ENCODE measurements around the gene TENM4.

Gene TENM4

DNA sequence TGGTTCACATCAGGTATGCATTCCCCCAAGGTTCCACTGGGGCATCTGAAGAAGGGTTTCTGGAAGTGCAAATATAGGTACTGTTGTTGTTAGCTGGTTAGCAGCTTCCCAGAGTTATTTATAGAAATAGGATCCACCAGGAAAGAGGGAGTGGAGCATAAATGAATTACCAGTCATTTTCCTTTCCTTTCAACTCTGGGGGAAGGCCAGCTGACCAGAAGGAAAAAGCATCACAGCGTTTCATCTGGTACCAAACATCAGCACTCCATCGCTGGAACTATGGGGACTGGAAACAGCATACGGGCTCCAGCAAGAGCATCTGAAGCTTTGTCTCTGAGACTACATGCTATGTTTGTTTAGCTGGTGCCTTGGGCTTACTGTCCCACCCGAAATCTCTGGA lies 487.9 kb downstream of the TENM4 start:
- no peak for DNase-seq

DNA sequence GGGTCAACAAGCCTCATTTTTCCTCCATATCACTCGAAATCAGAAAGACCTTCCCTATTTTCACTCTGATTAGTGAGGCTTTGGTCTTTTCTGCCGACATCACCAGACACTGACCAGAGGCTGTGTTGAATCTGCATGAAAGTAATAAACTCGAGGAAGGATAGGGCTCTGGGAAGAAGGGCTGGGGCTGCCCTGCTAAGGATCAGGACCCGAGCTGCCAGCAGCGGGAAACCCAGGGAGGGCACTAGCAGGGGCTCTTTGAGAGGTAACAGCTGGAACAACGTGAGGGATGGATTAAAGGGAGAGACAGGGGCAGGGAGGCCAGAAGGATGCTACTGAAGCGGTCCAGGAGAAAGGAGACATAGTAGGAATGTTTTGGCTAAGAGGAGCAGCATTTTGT lies 488.7 kb downstream of the TENM4 start:
- DNase-seq: no peak

GRCh38 chr11:78949976-78950690 lies 490.7 kb downstream of the TENM4 start:
- no peak for DNase-seq

DNA sequence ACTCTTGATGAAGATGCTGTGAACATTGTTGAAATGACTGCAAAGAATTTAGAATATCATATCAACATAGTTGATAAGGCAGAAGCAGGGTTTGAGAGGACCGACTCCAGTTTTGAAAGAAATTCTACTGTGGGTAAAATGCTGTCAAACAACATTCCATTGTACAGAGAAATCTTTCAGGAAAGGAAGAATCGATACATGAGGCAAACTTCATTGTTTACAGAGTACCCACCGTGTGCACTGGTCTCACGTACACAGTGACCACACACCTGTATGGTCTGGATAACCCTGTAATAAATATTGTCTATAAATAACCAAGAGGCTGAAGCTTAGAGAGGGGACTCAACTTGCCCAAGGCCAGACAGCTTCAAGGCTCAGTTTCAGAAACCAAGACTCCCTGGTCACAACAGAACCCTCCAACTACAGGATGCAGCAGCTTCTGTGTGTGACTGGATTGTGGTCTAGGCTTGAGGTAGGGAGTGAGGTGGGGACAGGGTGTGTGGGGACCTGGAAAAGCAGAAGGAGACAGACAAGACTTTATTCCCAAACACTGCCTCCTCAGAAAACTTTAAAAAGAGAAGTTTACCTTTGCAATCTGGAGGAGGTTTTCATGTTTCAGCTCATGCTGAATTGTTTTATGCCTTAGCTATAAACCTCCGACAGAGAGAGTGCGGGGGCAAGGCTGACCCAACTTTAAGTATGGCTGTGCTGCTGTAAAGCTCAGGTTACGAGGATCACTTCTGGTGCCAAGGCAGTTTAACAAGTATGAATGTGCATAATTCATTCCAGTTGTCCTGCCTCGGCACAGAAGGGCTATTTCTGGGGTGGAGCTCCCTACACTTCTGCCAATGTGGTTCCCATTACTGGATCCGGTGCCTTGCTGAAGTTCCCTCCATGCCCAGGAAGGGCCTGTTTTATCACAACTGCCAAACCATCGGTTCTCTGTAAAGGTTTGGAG lies 493.6 kb downstream of the TENM4 start:
- no peak for DNase-seq

DNA sequence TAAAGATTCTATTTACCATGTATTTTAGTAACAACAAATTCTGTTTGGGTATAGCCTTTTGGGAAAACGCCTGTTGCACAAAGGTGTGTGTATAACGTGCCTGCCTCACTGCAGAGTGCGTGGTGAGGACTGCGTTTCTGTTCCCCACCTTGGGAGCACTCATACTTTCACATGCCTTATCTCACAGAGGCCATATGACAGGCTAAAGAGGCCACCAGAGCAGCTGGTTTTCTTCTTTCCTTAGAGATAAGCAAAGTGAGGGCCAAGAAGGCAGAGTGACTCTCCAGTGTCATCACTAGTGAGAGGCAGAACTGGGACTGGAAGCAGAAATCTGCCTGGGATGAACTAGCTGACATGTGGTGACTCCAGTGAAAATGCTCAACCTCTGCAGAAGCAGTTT lies 497.0 kb downstream of the TENM4 start:
- DNase-seq: no peak

DNA sequence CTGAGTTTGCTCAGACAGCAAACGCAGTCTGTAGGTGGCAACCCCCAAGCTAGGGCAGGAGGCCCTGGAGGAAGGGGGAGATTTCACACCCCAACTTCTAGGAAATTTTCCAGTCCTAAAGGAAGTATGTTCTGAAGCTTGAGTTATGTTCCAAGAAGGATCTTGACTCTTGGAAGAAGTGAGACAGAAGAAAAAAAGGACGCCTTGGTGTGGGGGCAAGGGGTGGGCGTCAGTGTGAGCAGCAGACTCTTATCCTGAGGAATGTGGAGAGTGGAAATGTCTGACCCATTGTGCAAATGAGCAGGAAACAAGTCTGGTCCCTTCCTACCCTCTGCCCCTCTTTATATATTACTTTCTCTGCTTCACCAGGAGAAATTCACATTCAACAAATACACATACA lies 497.7 kb downstream of the TENM4 start:
- no peak for DNase-seq

DNA sequence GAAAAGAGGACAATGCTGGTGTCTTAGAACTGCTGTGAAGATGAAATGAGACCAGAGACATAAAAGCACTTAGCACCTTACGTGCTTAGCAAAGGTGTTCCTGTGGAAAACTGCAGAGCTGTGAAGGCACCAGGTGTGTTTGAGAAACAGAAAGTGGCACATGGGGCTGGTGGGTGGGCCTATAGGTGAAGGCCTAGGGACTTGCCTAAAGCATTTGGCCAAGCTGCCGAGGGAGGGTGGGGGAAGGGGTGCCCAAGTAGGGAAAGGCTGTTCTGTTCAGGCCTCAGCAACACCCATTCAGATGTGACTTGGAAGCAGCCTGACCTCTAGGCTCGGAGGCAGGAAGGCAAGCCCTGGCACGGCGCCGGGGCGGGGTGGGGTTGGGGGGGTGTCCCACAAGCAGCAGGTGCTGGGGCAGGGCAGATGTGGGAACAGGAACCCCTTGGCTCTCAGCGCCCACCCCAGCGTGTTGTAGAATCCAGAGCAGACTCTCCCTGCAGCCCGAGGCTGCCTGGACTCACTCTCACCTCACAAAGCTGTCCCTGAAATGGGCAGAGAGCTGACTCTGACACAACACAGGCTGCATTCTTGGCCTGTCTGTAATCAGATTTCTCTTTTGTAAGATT lies 499.5 kb downstream of the TENM4 start:
- DNase-seq: no peak

- no peak for DNase-seq
Observed at GRCh38 chr11:78940500-78941225, 500.2 kb downstream of the TENM4 start.

DNA sequence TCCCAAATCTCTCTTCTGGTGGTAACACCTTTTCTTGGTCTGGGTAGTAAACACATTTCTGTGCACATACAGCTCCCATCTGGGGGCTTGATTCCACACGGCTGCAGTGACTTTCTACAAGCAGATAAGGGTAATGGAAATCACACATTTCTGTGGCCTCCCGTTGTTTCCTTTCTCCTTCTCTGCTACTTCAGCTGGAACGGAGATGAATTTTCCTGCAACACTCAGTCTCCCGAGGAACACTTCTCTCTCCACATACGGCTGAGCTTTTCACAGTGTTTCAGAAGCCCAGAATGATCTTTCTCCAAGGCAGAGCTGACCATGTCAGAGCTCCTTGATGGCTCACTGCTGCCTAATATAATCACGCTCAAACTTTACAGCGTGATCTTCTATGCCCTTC lies 501.9 kb downstream of the TENM4 start:
- no peak for DNase-seq

GRCh38 chr11:78938036-78938435 lies 502.8 kb downstream of the TENM4 start:
- no peak for DNase-seq

- DNase-seq: no peak
Observed at GRCh38 chr11:78935398-78936068, 505.3 kb downstream of the TENM4 start.

- DNase-seq: no peak
Observed at GRCh38 chr11:78933350-78933749, 507.5 kb downstream of the TENM4 start.

GRCh38 chr11:78932757-78933156 lies 508.1 kb downstream of the TENM4 start:
- DNase-seq: no peak

GRCh38 chr11:78931891-78932290 lies 508.9 kb downstream of the TENM4 start:
- DNase-seq: no peak

DNA sequence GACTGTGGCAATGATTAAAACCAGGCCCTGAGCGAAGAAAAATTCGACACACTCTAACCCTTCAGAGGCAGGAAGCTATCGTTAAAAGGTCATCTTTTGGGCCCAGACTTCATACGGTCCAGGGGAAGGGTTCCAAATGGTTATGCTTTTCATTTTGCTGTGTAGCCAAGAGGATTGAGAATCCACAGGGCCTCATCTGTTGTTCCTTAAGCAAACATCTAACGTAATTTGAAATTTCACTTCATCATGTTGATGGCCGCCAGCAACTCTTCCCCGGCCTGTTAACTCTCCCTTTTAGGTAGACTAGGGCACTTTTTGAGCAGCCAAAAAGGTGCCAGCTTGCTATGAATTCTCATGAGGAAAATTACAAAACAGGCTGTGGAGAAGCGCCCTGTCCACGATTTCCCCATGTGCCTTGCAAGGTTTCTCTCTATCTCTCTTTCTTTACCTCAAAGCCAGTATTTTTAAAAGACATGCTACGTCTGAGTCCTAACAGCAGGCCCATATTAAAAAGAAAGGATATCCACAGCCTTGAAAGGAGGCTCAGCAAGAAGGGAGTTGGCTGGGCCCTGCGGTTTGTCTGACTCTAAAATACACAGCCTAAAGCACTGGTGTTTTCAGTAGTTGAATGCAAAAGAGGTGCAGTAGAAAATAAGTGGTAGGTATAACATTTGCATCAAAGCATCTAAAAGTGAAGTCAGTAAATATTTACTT lies 509.9 kb downstream of the TENM4 start:
- DNase-seq: no peak

GRCh38 chr11:78929906-78930220 lies 511.0 kb downstream of the TENM4 start:
- DNase-seq: no peak

DNA sequence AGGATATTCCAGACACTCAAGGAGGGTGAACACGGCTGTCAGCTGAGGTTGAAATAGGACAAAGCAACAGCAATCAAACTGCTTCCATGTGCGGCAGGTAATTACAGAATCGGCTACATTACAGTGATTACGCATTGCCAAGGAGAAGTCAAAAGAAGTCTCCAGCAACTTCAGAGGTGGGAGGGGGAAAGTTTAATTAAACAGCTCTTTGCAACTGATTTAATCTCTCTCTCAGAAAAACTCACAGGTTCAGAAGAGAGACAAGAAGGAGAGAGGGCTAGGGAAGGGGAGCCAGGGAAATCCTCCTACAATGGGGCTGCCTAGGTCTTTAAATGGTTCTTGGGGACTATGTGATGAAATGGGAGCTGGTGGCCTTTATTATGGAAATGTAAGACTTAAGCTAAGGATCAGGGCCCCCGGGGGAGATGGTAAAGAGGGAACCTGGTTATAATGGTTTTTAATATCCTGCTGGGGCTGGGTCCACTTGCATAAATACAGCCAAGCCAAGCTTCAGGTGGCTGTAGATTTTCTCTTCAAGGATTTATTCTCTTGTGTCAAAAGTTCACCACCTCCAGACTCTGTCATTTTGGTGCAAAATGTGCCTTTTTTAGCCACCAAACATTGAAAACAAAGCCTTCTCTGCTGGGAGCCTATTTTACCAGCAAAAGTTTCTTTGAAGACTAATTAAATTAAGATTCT lies 511.5 kb downstream of the TENM4 start:
- DNase-seq: no peak

- no peak for DNase-seq
Observed at GRCh38 chr11:78927511-78927910, 513.3 kb downstream of the TENM4 start.

GRCh38 chr11:78926633-78927338 lies 514.0 kb downstream of the TENM4 start:
- no peak for DNase-seq

- DNase-seq: no peak
Observed at GRCh38 chr11:78925387-78925786, 515.4 kb downstream of the TENM4 start.
